K562 (cell line): ENCODE data around the gene CCDC97. TPM values are rescaled to one million over a fixed set of nuclear protein-coding genes. Genes with fewer than 3 reads are reported as not detected.

Source experiments
- CEBPG ChIP-seq, 3 experiments: fragments of 200-800 bp in 1 of 3; sonication (Bioruptor generic) in 1 of 3; sonication (generic) in 1 of 3; formaldehyde crosslinking in 1 of 3; IDR thresholded peaks in 2 of 3; conservative IDR thresholded peaks in 1 of 3; 2 replicates each; pipeline versions ENCODE4 v1.6.1 to v1.8.0; 2016 to 2022; ENCODE audit warnings: missing compliant biosample characterization in 2 of 3, missing genetic modification characterization in 2 of 3, mild to moderate bottlenecking in 1 of 3, missing genetic modification reagents in 1 of 3
- EP300 ChIP-seq: IDR thresholded peaks from 2 replicates; pipeline ENCODE4 v1.6.1; 2012; ENCODE audit warnings: low read length, improper control_type of control experiment
- ESRRA ChIP-seq: fragments of 450-650 bp; IDR thresholded peaks from 2 replicates; pipeline ENCODE4 v1.6.1; 2014; ENCODE audit warnings: low read depth, mild to moderate bottlenecking, moderate library complexity, borderline replicate concordance
- OTX1 ChIP-seq: fragments of 450-650 bp; formaldehyde crosslinking; IDR thresholded peaks from 2 replicates; pipeline ENCODE4 v1.4.0; 2022; ENCODE audit warnings: mild to moderate bottlenecking
- POLR2AphosphoS5 ChIP-seq: IDR thresholded peaks from 2 replicates; pipeline ENCODE4 v1.6.1; 2011; ENCODE audit warnings: mild to moderate bottlenecking, low read depth, low read length, moderate library complexity; ENCODE audit not compliant: control insufficient read depth, insufficient read depth
- RB1 ChIP-seq: fragments of 450-650 bp; IDR thresholded peaks from 2 replicates; pipeline ENCODE4 v1.6.1; 2017; ENCODE audit warnings: low read depth, mild to moderate bottlenecking
- RBM39 ChIP-seq: fragments of 200-400 bp; formaldehyde crosslinking; optimal IDR thresholded peaks from 2 replicates; pipeline ENCODE3; 2018; ENCODE audit warnings: low read depth, low read length
- SMAD2 ChIP-seq: fragments of 150-350 bp; IDR thresholded peaks from 2 replicates; pipeline ENCODE4 v1.6.1; 2014; ENCODE audit warnings: low read depth, mild to moderate bottlenecking, low read length
- STAT5A ChIP-seq: IDR thresholded peaks from 2 replicates; pipeline ENCODE4 v1.6.1; 2012; ENCODE audit warnings: low read length, inconsistent platforms, borderline replicate concordance
- TARDBP ChIP-seq: fragments of 450-650 bp; IDR thresholded peaks from 2 replicates; pipeline ENCODE4 v1.6.1; 2016
- TEAD4 ChIP-seq, 2 experiments: sonication (generic) in 1 of 2; formaldehyde crosslinking in 1 of 2; IDR thresholded peaks; 2 replicates each; pipeline versions ENCODE4 v1.6.1 to v1.8.0; 2012 to 2022; ENCODE audit warnings: borderline replicate concordance in 1 of 2, inconsistent platforms in 1 of 2, low read length in 1 of 2, mild to moderate bottlenecking in 1 of 2, missing genetic modification reagents in 1 of 2
- ZC3H11A ChIP-seq: IDR thresholded peaks from 2 replicates; pipeline ENCODE4 v1.6.1; 2012; ENCODE audit warnings: low read depth, low read length, improper control_type of control experiment
- ZNF311 ChIP-seq: fragments of 250-450 bp; sonication (Bioruptor Pico); IDR thresholded peaks from 2 replicates; pipeline ENCODE4 v1.4.0; 2020; ENCODE audit warnings: mild to moderate bottlenecking, moderate library complexity
- ZNF354B ChIP-seq: fragments of 250-450 bp; sonication (Bioruptor Pico); IDR thresholded peaks from 2 replicates; pipeline ENCODE4 v1.4.0; 2020
- polyA plus RNA-seq, 8 experiments: library from polyadenylated mRNA; depleted of rRNA in 4 of 8; stranded (reverse) in 5 of 8; unstranded in 3 of 8; fragments of >200 nt; fragmentation: Nextera tagmentation in 2 of 8; fragmentation: Illumina TruSeq in 1 of 8; extraction: Ambion mirVana in 2 of 8; extraction: Trizol in 1 of 8; gene quantifications; 2 replicates each; pipeline versions ENCODE4 v1.2.1 to v1.2.3, GENCODE V29; 2011 to 2014; ENCODE audit warnings: inconsistent platforms in 1 of 8, missing spikeins in 1 of 8
- total RNA-seq, 7 experiments: library from RNA; depleted of rRNA in 6 of 7; stranded (reverse); fragments of >200 nt in 6 of 7; fragmentation: Illumina TruSeq in 2 of 7; extraction: Trizol in 2 of 7; gene quantifications; 2 replicates each; pipeline versions ENCODE4 v1.2.1 to v1.2.3, GENCODE V29; 2011 to 2021; ENCODE audit warnings: low replicate concordance in 1 of 7
- TF ChIP-seq, protein P1 (sequence below): sonication (generic); formaldehyde crosslinking; IDR thresholded peaks from 2 replicates; pipeline ENCODE4 v1.8.1; 2023; ENCODE audit warnings: mild to moderate bottlenecking, missing genetic modification reagents, moderate library complexity
- TF ChIP-seq, protein P2 (sequence below): sonication (generic); formaldehyde crosslinking; IDR thresholded peaks from 2 replicates; pipeline ENCODE4 v1.9.0; 2022; ENCODE audit warnings: mild to moderate bottlenecking, missing genetic modification reagents
- TF ChIP-seq, protein P3 (sequence below): sonication (generic); formaldehyde crosslinking; IDR thresholded peaks from 2 replicates; pipeline ENCODE4 v1.8.0; 2022; ENCODE audit warnings: mild to moderate bottlenecking, missing genetic modification reagents
- TF ChIP-seq, protein P4 (sequence below): fragments of 450-650 bp; formaldehyde crosslinking; conservative IDR thresholded peaks from 2 replicates; pipeline ENCODE4 v1.4.0; 2022; ENCODE audit warnings: mild to moderate bottlenecking, missing genetic modification characterization

CCDC97 gene
- total and polyA plus RNA-seq, 9 of the 15 experiments (the other 6 are each of a cell fraction or from before 2014, with no cell fraction given) = 0.60 to 16.5 (median 7.0) TPM

DNA sequence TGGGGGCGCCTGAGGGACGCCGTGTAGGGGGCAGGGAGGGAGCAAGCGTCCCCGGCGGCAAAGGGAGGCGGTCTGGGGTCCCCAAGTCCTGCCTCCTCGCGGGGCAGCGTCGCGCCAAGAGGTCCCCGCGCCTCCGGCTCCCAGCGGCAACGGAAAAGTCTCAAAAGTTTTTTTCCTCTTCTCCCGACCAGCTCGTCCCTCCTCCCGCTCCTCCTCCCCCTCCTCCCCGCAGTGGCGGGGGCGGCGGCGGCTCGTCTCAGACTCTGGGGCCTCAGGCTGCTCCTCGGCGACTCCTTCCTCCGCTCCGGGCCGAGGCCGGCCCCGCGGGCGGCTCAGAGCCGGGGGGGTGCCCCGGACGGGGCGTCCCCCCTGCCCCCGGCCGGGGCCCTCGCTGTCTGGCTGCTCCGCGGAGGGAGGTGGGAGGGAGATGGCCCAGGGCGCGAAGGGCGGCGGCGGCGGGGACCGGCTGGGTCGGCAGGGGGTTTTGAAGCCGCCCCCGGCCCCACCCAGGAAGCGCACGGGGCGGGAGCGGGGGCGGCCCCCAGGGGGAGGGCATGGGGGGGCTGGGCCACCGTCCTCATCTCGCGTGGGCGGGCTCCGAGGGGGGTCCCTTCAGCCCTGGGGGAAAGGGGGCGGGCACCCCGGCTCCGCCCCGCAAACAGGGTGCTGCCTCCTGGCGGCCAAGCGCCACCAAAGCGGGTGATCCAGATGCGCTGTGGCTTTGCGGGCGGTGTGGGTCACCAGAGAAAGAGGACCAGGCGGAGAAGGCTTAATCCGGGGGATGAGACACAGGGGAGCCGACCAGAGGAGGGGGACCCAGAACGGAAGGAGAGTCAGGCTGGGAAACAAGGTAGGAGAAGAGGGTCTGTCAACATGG is 43.7 kb downstream of the CCDC97 start, which contains the start of gene TGFB1 (continued):
- no peak for TF ChIP-seq ZNF354B (CRISPR knock-in tag)
- TF ChIP-seq TARDBP = 0 out of 2 replicates have a peak, but pooled peaks have one; percentile 60
- TF ChIP-seq STAT5A = no peak
- 0 out of 2 replicates have a peak, but pooled peaks have one; percentile 23 for TF ChIP-seq EP300
- no peak for TF ChIP-seq ZC3H11A
- TF ChIP-seq CEBPG (CRISPR knock-in tag; IDR thresholded peaks at IDR 0.05) = no peak
- TF ChIP-seq CEBPG (tag; conservative IDR thresholded peaks at IDR 0.05 in 1 of 2, IDR thresholded peaks at IDR 0.05 in 1 of 2) = no peak
- TF ChIP-seq RBM39 = peak; percentile 78
- no peak for TF ChIP-seq SMAD2
- TF ChIP-seq, protein P1, sequence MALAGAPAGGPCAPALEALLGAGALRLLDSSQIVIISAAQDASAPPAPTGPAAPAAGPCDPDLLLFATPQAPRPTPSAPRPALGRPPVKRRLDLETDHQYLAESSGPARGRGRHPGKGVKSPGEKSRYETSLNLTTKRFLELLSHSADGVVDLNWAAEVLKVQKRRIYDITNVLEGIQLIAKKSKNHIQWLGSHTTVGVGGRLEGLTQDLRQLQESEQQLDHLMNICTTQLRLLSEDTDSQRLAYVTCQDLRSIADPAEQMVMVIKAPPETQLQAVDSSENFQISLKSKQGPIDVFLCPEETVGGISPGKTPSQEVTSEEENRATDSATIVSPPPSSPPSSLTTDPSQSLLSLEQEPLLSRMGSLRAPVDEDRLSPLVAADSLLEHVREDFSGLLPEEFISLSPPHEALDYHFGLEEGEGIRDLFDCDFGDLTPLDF = no peak; the same call in 1 of the 2 replicates
- TF ChIP-seq ESRRA = peak; percentile 23; the same call in 1 of the 2 replicates
- TF ChIP-seq, protein P2, sequence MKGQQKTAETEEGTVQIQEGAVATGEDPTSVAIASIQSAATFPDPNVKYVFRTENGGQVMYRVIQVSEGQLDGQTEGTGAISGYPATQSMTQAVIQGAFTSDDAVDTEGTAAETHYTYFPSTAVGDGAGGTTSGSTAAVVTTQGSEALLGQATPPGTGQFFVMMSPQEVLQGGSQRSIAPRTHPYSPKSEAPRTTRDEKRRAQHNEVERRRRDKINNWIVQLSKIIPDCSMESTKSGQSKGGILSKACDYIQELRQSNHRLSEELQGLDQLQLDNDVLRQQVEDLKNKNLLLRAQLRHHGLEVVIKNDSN = no peak
- TF ChIP-seq OTX1 (CRISPR knock-in tag) = peak; percentile 63; the same call in 1 of the 2 replicates
- TF ChIP-seq TEAD4 (IDR thresholded peaks at IDR 0.05; ENCODE audit: low read length) = peak; percentile 21; the same call in 1 of the 2 replicates
- no peak for TF ChIP-seq TEAD4 (CRISPR knock-in tag; IDR thresholded peaks at IDR 0.05; ENCODE audit: borderline replicate concordance)
- no peak for TF ChIP-seq ZNF311 (CRISPR knock-in tag)
- TF ChIP-seq, protein P3, sequence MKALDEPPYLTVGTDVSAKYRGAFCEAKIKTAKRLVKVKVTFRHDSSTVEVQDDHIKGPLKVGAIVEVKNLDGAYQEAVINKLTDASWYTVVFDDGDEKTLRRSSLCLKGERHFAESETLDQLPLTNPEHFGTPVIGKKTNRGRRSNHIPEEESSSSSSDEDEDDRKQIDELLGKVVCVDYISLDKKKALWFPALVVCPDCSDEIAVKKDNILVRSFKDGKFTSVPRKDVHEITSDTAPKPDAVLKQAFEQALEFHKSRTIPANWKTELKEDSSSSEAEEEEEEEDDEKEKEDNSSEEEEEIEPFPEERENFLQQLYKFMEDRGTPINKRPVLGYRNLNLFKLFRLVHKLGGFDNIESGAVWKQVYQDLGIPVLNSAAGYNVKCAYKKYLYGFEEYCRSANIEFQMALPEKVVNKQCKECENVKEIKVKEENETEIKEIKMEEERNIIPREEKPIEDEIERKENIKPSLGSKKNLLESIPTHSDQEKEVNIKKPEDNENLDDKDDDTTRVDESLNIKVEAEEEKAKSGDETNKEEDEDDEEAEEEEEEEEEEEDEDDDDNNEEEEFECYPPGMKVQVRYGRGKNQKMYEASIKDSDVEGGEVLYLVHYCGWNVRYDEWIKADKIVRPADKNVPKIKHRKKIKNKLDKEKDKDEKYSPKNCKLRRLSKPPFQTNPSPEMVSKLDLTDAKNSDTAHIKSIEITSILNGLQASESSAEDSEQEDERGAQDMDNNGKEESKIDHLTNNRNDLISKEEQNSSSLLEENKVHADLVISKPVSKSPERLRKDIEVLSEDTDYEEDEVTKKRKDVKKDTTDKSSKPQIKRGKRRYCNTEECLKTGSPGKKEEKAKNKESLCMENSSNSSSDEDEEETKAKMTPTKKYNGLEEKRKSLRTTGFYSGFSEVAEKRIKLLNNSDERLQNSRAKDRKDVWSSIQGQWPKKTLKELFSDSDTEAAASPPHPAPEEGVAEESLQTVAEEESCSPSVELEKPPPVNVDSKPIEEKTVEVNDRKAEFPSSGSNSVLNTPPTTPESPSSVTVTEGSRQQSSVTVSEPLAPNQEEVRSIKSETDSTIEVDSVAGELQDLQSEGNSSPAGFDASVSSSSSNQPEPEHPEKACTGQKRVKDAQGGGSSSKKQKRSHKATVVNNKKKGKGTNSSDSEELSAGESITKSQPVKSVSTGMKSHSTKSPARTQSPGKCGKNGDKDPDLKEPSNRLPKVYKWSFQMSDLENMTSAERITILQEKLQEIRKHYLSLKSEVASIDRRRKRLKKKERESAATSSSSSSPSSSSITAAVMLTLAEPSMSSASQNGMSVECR (CRISPR knock-in tag) = no peak
- TF ChIP-seq POLR2AphosphoS5 = peak; percentile 75
- peak; percentile 60 for TF ChIP-seq RB1
- TF ChIP-seq, protein P4, sequence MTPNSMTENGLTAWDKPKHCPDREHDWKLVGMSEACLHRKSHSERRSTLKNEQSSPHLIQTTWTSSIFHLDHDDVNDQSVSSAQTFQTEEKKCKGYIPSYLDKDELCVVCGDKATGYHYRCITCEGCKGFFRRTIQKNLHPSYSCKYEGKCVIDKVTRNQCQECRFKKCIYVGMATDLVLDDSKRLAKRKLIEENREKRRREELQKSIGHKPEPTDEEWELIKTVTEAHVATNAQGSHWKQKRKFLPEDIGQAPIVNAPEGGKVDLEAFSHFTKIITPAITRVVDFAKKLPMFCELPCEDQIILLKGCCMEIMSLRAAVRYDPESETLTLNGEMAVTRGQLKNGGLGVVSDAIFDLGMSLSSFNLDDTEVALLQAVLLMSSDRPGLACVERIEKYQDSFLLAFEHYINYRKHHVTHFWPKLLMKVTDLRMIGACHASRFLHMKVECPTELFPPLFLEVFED (CRISPR knock-in tag) = peak; percentile 59; the same call in 1 of the 2 replicates
